ENCODE results near the gene AKAP13. TPM values are rescaled to one million over a fixed set of nuclear protein-coding genes. Genes with fewer than 3 reads are reported as not detected.
"Not testable (repeated sequence)": the region's sequence is repeated elsewhere in the genome, so short reads cannot be mapped to it uniquely, and the experiment has no call there.

The AKAP13 gene
- total RNA-seq, 1 donor from 2014 or later: 84.9 TPM

- ATAC-seq: not testable (repeated sequence)
Observed at GRCh38 chr15:85483955-85484354, 103.6 kb downstream of the AKAP13 start.

DNA sequence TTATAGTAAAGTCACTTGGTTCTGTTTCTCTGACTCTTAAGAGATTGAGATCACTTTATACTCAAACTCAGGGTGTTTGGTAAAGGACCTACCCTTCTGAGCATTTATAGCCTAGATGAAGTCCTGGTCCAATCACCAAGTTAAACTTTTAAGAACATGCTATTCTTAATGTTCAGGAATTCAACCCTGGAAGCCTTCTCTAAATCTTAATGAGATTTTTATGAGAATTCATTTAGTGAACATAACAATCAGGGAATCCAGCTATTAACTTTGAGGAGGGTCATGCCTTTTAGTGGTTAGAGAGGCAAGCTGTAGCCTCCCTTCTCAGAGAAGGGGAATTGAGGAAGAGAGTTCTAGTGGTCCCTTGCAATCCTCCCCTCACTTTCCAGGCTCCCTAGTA is 104.5 kb downstream of the AKAP13 start:
- ATAC-seq: not testable (repeated sequence)

DNA sequence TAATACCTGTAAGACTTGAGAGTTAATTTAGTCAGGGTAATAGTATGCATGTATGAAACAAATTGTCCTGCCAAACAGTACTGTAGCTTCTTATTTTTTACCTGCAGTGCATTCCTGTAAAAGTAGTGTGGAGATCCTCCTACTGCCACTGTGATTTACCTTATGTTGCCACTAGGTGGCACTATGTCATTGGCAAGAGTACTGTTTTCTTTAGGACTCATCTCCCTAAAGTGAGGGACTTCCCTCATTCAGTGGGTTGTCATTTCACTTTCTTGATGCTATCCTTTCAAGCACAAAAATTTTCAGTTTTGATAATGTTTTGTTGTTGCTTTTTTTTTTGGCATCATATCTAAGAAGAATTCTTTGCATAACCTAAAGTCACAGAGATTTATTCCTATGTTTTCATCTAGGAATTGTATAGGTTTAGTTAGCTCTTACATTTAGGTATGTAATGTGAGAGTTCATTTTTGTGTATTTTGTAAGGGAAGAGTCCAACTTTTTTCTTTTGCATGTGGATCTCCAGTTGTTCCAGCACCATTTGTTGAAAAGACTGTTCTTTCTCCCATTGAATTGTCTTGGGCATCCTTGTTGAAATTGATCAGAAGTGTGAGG is 105.7 kb downstream of the AKAP13 start:
- peak; percentile 83 for ATAC-seq

- not testable (repeated sequence) for ATAC-seq
Observed at GRCh38 chr15:85487796-85488195, 107.4 kb downstream of the AKAP13 start.

DNA sequence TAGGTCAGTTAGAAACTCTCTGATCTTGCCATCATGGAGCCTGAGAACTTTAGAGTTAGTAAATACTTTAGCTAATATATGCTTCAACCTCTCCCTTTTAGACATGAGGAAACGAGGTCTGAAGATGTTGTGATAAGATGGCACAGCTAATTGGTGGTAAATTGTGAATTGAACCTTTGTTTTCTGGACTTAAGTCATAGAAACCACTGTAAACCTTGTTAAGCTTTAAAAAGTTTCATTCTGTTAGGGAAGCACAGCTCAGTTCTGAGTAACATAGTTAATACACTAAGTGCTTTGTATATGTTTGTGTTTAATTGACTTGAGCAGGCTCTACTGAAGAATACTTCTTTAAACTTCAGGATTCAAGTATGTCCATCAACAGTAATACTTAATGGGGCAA is 108.6 kb downstream of the AKAP13 start:
- ATAC-seq: no peak

GRCh38 chr15:85489773-85490493 is 109.5 kb downstream of the AKAP13 start:
- no peak for ATAC-seq

DNA sequence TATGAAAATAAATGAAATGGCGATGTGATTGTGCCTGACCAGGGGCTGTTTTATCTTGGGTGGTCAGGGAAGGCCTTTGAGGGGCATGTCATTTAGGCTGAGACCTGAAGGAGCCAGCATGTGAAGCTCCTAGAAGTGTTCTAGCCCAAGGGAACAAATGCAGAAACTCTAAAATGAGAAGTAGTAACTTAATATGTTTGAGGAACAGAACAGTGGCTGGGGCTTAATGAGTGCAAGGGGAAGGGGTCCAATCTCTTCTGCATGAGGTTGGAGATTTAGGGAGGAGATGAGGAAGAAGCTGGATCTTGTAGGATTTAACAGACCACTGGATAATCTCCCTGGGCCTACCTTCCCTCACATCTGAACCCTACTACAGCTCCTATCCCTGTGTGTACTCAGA is 110.5 kb downstream of the AKAP13 start:
- no peak for ATAC-seq

- ATAC-seq: no peak
Observed at GRCh38 chr15:85491691-85492090, 111.3 kb downstream of the AKAP13 start.

GRCh38 chr15:85492406-85492805 is 112.0 kb downstream of the AKAP13 start:
- no peak for ATAC-seq

DNA sequence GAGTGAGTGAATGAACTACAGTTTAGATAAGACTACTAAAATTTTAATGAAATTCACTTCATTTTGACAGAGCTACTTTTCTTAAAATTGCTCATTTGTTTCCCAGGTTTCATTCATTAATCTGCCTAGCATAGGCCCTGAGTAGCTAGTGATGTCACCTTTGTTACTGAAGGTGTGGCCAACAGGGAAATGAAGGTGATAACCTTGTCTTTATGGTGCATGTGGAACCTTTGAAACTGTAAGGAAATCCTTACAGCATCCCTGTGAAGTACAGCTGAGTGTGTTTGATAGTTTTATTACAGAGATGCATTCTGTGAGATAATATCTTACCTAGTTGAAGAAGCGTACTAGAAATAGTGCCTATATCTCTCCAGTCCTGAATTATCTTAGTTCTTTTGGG is 112.9 kb downstream of the AKAP13 start:
- ATAC-seq: peak; percentile 37

DNA sequence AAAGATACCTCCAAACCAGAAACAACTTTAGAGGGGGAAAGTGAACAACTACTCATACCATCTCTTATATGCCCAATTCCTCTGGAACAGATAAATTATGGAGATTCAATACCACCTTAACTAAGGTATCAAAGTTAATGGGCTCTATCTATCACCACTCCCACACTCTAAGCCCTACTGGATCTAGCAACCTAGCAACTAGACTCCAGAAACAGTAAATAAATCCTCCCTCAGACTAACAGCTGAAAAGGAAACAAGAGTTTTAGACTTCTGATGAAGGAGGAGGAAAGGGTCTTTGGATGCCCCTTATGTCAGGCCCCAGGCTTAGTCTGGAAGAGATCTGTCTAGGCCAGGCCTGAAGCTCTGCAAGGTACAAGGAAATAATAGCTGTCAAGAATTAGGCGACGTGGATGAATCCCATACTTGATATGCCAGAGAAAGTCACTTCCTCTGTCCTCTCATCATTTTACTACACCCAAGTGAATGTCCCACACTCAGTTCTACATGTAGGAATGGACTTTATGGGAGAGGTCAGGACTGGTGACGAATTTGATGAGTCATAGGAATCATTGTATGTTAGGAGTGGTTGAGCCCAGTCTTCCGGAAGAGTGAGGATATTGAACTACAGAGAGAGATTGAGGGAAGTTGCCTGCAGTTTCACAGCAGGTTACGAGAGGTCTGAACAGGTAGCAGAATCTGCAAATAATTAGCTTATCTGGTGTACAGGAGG is 113.8 kb downstream of the AKAP13 start:
- ATAC-seq: peak; percentile 98

- no peak for ATAC-seq
Observed at GRCh38 chr15:85495096-85495495, 114.7 kb downstream of the AKAP13 start.

DNA sequence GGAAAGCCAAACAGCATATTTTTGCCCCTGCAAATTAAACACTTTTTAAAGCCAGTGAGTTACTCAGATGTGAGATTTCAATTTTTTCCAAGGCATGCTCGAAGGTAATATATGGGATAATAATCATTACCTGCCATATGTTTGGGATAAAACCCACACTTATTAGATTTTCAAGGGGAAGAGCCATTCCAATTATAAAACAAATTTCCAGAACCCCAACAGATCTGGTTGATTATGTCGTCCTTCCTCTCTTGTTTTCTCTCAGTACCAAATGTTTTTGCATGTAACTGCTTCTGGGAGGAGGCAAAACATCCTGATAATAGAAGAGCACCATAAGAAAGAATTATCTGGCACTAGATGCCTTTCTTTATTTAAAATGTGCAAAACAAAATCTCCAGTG is 115.1 kb downstream of the AKAP13 start:
- no peak for ATAC-seq

- ATAC-seq: no peak
Observed at GRCh38 chr15:85496151-85496550, 115.7 kb downstream of the AKAP13 start.

- no peak for ATAC-seq
Observed at GRCh38 chr15:85496551-85497171, 116.3 kb downstream of the AKAP13 start.

DNA sequence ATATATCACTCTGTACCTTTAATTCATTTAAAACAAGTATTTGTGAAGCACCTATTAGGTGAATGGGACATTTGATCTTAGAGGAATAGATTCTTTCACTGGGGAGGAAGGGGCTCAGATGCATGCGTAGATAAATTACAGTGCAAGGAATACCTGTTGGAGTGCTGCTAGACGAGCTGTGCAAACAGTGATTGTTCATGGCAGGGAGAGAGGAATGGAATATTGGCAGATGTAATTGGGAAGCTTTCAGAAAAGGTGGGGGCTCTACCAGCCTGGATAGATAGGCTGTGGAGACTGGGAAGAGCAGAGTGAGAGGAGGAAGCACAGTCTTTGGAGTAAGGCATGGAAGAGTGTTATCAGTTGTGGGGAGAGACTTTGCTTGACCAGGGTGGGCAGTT is 116.8 kb downstream of the AKAP13 start:
- no peak for ATAC-seq

DNA sequence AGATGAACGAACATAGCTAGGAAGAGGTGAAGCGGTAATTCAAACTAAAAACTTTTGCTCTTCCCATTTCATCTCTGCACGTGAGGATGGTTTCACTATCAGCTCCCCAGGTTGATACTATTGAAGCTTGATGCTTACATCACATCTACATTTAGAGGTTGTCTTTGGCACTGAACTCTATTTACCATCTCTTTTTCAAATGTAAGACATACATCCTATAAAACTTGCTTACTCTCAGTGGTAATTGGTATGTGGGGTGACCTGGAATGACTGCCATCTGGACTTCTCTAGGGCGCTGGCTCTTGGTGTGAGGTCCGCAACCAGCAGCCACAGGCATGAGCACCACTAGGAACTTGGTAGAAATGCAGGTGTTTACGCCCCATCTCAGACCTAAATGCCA is 118.1 kb downstream of the AKAP13 start:
- ATAC-seq: no peak

DNA sequence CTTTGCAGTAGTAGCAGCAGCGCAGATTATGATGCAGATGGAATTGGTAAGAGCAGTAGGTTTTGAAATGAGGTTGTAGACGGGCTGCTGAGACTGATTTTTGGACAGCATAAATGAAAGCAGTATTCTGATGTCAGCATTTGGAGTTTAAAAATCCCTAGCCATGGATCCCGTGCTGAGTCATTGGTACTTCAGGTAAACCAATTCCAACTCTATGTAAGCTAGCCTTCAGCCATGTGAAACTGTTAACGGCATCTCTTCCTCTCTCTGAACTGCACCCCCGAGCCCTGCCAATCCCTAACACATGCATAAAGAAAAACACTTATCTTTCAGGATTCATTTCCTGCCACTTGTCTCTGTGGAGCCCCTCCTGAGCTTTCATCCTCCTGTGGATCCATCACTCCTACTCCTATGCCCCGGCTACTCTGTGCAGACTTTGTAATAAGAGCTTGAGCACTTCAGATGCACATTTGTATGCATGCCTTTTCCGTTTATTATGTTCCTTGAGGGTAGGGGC is 119.0 kb downstream of the AKAP13 start:
- no peak for ATAC-seq

GRCh38 chr15:85500060-85500708 is 119.8 kb downstream of the AKAP13 start:
- ATAC-seq: peak; percentile 22

DNA sequence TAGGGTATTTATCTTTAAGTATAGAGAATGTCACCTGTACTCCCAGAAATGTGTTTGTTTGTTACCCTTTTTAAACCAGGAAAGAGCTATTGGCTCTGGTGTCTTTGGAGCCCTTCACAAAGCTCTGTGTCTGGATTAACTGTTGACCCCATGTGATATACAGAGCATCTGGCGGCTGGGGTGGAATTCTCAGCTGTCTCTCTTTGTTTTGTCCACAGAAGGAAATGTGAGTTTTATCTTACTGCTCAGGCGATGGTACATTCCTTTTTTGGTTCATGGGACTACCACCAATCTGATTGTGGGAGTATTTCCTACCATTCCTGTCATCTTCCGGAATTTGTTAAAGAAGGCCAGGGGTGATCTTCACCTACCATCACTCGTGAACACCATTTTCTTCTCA is 120.3 kb downstream of the AKAP13 start:
- no peak for ATAC-seq

GRCh38 chr15:85501574-85501973 is 121.2 kb downstream of the AKAP13 start:
- ATAC-seq: no peak

GRCh38 chr15:85503151-85503799 is 122.9 kb downstream of the AKAP13 start:
- no peak for ATAC-seq
